Liver (tissue), 9 donors: ENCODE results near the gene RET. TPM values are rescaled to one million over a fixed set of nuclear protein-coding genes. Genes with fewer than 3 reads are reported as not detected.

Source experiments
- DNase-seq: peaks from one replicate; pipeline ENCODE4 v3.0.0-alpha.2; 2017; ENCODE audit warnings: low spot score
- H3K27ac ChIP-seq, 2 donors: one replicate each; pipeline ENCODE4 v1.7.0; 2013; ENCODE audit warnings: inconsistent platforms in 2 of 2, low read length in 2 of 2, control low read depth in 1 of 2, low read depth in 1 of 2, mild to moderate bottlenecking in 1 of 2
- H3K27me3 ChIP-seq, 4 donors: one replicate each; pipeline versions ENCODE4 v1.6.1 to v1.7.0; 2013; ENCODE audit warnings: low read length in 3 of 4, inconsistent platforms in 1 of 4, mild to moderate bottlenecking in 1 of 4, moderate library complexity in 1 of 4; ENCODE audit not compliant: control insufficient read depth in 4 of 4, insufficient read depth in 4 of 4
- H3K36me3 ChIP-seq, 4 donors: one replicate each; pipeline versions ENCODE4 v1.6.1 to v1.7.0; 2013; ENCODE audit warnings: low read length in 3 of 4, mild to moderate bottlenecking in 3 of 4, low read depth in 1 of 4, moderate library complexity in 1 of 4; ENCODE audit not compliant: control insufficient read depth in 4 of 4, insufficient read depth in 3 of 4
- H3K4me1 ChIP-seq, 4 donors: one replicate each; pipeline versions ENCODE4 v1.6.1 to v1.7.0; 2013; ENCODE audit warnings: low read length in 3 of 4, mild to moderate bottlenecking in 3 of 4, moderate library complexity in 1 of 4; ENCODE audit not compliant: control insufficient read depth in 4 of 4, insufficient read depth in 4 of 4
- H3K4me3 ChIP-seq, 3 donors: one replicate each; pipeline versions ENCODE4 v1.6.1 to v1.7.0; 2013; ENCODE audit warnings: low read length in 3 of 3, control low read depth in 1 of 3, low read depth in 1 of 3, mild to moderate bottlenecking in 1 of 3
- H3K9ac ChIP-seq, 2 donors: one replicate each; pipeline ENCODE4 v1.7.0; 2013; ENCODE audit warnings: low read length in 2 of 2, mild to moderate bottlenecking in 2 of 2, moderate library complexity in 2 of 2, control low read depth in 1 of 2, low read depth in 1 of 2
- H3K9me3 ChIP-seq, 4 donors: one replicate each; pipeline versions ENCODE4 v1.6.1 to v1.7.0; 2013; ENCODE audit warnings: low read length in 3 of 4; ENCODE audit not compliant: control insufficient read depth in 4 of 4
- EGR1 ChIP-seq, 2 donors: IDR thresholded peaks; 2 replicates each; pipeline ENCODE4 v1.6.1; 2016 to 2018; ENCODE audit warnings: antibody characterized with exemption in 2 of 2, low read depth in 2 of 2
- FOXA1 ChIP-seq: IDR thresholded peaks from 2 replicates; pipeline ENCODE4 v1.6.1; 2016; ENCODE audit warnings: antibody characterized with exemption
- HNF4G ChIP-seq: IDR thresholded peaks from 2 replicates; pipeline ENCODE4 v1.6.1; 2016; ENCODE audit warnings: antibody characterized with exemption
- JUND ChIP-seq, 2 donors: IDR thresholded peaks; 2 replicates each; pipeline ENCODE4 v1.6.1; 2016; ENCODE audit warnings: antibody characterized with exemption in 2 of 2
- MAX ChIP-seq: IDR thresholded peaks from 2 replicates; pipeline ENCODE4 v1.6.1; 2016; ENCODE audit warnings: antibody characterized with exemption
- NR2F2 ChIP-seq: IDR thresholded peaks from 2 replicates; pipeline ENCODE4 v1.6.1; 2016; ENCODE audit warnings: antibody characterized with exemption
- RAD21 ChIP-seq, 2 donors: IDR thresholded peaks; 2 replicates each; pipeline ENCODE4 v1.6.1; 2016; ENCODE audit warnings: antibody characterized with exemption in 2 of 2, mild to moderate bottlenecking in 2 of 2
- REST ChIP-seq: IDR thresholded peaks from 2 replicates; pipeline ENCODE4 v1.6.1; 2016; ENCODE audit warnings: antibody characterized with exemption, mild to moderate bottlenecking
- RXRA ChIP-seq, 2 donors: IDR thresholded peaks; 2 replicates each; pipeline ENCODE4 v1.6.1; 2017 to 2018; ENCODE audit warnings: antibody characterized with exemption in 2 of 2, mild to moderate bottlenecking in 1 of 2
- SP1 ChIP-seq: IDR thresholded peaks from 2 replicates; pipeline ENCODE4 v1.6.1; 2018; ENCODE audit warnings: antibody characterized with exemption, mild to moderate bottlenecking
- TAF1 ChIP-seq: conservative IDR thresholded peaks from 2 replicates; pipeline ENCODE4 v1.6.1; 2016; ENCODE audit warnings: antibody characterized with exemption, mild to moderate bottlenecking
- YY1 ChIP-seq: IDR thresholded peaks from 2 replicates; pipeline ENCODE4 v1.6.1; 2016; ENCODE audit warnings: antibody characterized with exemption, mild to moderate bottlenecking
- ZBTB33 ChIP-seq: IDR thresholded peaks from 2 replicates; pipeline ENCODE4 v1.6.1; 2016; ENCODE audit warnings: antibody characterized with exemption
- WGBS: extraction: QIAGEN DNeasy Blood & Tissue Kit; methylation state at CpG from one replicate; pipeline ENCODE4 v1.1.7; 2013; 5-methylcytosine and 5-hydroxymethylcytosine counted together
- polyA plus RNA-seq, 2 donors: library from polyadenylated mRNA; stranded (reverse) in 1 of 2; unstranded in 1 of 2; fragments of 200-250 nt in 1 of 2; fragments of >200 nt in 1 of 2; fragmentation: Nextera tagmentation in 1 of 2; extraction: Ambion mirVana in 1 of 2; gene quantifications; one replicate each; pipeline versions ENCODE4 v1.2.1 to v1.2.3, GENCODE V29; 2013 to 2015
- total RNA-seq, 2 donors: library from RNA; depleted of rRNA; stranded (reverse); fragments of >200 nt; gene quantifications; one replicate each; pipeline ENCODE4 v1.2.3, GENCODE V29; 2014
- TF ChIP-seq, protein P1 (sequence below): IDR thresholded peaks from 2 replicates; pipeline ENCODE4 v1.6.1; 2016; ENCODE audit warnings: antibody characterized with exemption
- TF ChIP-seq, protein P2 (sequence below): fragments of 150-350 bp; IDR thresholded peaks from 2 replicates; pipeline ENCODE4 v1.5.1; 2017; ENCODE audit warnings: improper control_type of control experiment, low read depth, low read length; ENCODE audit not compliant: missing input control
- donor health status: healthy.
- donor health status: healthy.
- donor health status: healthy.
- donor health status: healthy.
- donor health status: healthy.

The RET gene
- total and polyA plus RNA-seq, 4 donors = 0.09 to 2.5 (median 0.33) TPM; not detected in 1

DNA sequence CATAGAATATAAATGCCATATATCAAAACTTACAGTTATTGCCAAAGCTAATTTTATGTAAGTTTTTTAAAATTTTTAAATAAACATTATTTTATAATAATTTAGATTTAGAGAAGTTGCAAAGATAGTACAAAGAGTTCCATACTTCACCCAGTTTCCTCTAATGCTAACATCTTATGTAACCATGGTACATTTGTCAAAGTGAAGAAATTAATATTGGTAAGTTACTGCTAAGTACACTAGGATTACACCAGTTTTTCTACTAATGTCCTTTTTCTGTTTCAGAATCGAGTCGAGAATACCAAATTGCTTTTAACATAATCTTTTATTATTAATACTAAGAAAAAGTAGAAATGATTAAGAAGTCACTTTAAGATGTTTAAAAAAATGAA is 90.6 kb downstream of the RET start:
- H3K9me3 ChIP-seq = no peaks in the 10 kb centered on the region
- peaks cover 0 to 2% (median 0%) of the 10 kb centered on the region in 4 donors for H3K36me3 ChIP-seq
- no peak overlapping the region for H3K9ac ChIP-seq
- no peak overlapping the region for H3K4me3 ChIP-seq
- no peaks in the 10 kb centered on the region for H3K4me1 ChIP-seq
- no peak for DNase-seq
- no peak for TF ChIP-seq TAF1
- TF ChIP-seq, protein P1, sequence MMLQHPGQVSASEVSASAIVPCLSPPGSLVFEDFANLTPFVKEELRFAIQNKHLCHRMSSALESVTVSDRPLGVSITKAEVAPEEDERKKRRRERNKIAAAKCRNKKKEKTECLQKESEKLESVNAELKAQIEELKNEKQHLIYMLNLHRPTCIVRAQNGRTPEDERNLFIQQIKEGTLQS = no peak
- TF ChIP-seq REST = no peak
- no peak for TF ChIP-seq SP1
- TF ChIP-seq NR2F2 = no peak
- no peak for TF ChIP-seq RXRA (IDR thresholded peaks at IDR 0.05)
- no peak for TF ChIP-seq RAD21 (IDR thresholded peaks at IDR 0.05)
- no peak for TF ChIP-seq JUND (IDR thresholded peaks at IDR 0.05)
- TF ChIP-seq MAX = no peak
- TF ChIP-seq YY1 = no peak
- TF ChIP-seq FOXA1 = no peak
- TF ChIP-seq EGR1 (IDR thresholded peaks at IDR 0.05; ENCODE audit: low read depth in 2 of 2) = no peak
- no peak for TF ChIP-seq HNF4G
- no peaks in the 10 kb centered on the region for H3K27me3 ChIP-seq
- 86% methylated on average over 2 of the region's 2 CpGs for WGBS
- no peak overlapping the region for H3K27ac ChIP-seq

DNA sequence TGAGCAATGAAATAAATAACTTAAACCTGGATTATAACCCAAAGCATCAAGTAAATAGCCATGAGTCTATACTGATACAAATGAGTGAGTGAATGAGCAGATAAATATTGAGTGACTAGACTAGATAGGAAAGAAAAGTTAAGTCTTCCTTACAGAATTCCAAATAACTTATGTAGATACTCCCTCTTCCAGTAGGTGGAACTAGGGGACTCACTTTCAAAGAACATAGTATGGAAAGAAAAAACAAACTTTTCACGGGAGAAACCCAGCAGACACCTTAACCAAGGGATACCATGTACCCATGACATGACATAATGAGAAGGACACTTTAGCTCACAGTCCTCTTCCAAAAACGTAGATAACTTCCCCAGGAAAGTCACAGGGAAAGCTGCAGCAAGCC is 93.6 kb downstream of the RET start:
- H3K4me3 ChIP-seq = no peak overlapping the region
- H3K36me3 ChIP-seq = peaks cover 0 to 2% (median 0%) of the 10 kb centered on the region in 4 donors
- peaks cover 0 to 11% (median 8%) of the 10 kb centered on the region in 4 donors for H3K4me1 ChIP-seq
- TF ChIP-seq RAD21 (IDR thresholded peaks at IDR 0.05) = peak; percentile 28 to 37
- TF ChIP-seq, protein P2, sequence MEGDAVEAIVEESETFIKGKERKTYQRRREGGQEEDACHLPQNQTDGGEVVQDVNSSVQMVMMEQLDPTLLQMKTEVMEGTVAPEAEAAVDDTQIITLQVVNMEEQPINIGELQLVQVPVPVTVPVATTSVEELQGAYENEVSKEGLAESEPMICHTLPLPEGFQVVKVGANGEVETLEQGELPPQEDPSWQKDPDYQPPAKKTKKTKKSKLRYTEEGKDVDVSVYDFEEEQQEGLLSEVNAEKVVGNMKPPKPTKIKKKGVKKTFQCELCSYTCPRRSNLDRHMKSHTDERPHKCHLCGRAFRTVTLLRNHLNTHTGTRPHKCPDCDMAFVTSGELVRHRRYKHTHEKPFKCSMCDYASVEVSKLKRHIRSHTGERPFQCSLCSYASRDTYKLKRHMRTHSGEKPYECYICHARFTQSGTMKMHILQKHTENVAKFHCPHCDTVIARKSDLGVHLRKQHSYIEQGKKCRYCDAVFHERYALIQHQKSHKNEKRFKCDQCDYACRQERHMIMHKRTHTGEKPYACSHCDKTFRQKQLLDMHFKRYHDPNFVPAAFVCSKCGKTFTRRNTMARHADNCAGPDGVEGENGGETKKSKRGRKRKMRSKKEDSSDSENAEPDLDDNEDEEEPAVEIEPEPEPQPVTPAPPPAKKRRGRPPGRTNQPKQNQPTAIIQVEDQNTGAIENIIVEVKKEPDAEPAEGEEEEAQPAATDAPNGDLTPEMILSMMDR = no peak
- no peak for TF ChIP-seq EGR1 (IDR thresholded peaks at IDR 0.05; ENCODE audit: low read depth in 2 of 2)
- TF ChIP-seq ZBTB33 = no peak
- no peak overlapping the region for H3K27ac ChIP-seq
- DNase-seq = no peak
- H3K9me3 ChIP-seq = no peaks in the 10 kb centered on the region
- 69% methylated on average over 2 of the region's 2 CpGs for WGBS
- H3K9ac ChIP-seq = no peak overlapping the region
- no peaks in the 10 kb centered on the region for H3K27me3 ChIP-seq
